ENCODE results near the gene MAPK4.
"Not testable (repeated sequence)": the region's sequence is repeated elsewhere in the genome, so short reads cannot be mapped to it uniquely, and the experiment has no call there.

The MAPK4 gene

GRCh38 chr18:50559752-50560680 is at the start of gene MAPK4:
TSS of gene MAPK4 (plus strand) at chr18:50560087. CDS start at chr18:50663959, 103,872 bp downstream.
- no peak for FAIRE-seq
- DNase-seq (ENCODE audit: extremely low spot score, insufficient read length, low read depth) = peak; percentile 9

- FAIRE-seq; DNase-seq (ENCODE audit: extremely low spot score, insufficient read length, low read depth): not testable (repeated sequence)
Measured at GRCh38 chr18:50517277-50517676, 42.6 kb upstream of the MAPK4 start.

DNA sequence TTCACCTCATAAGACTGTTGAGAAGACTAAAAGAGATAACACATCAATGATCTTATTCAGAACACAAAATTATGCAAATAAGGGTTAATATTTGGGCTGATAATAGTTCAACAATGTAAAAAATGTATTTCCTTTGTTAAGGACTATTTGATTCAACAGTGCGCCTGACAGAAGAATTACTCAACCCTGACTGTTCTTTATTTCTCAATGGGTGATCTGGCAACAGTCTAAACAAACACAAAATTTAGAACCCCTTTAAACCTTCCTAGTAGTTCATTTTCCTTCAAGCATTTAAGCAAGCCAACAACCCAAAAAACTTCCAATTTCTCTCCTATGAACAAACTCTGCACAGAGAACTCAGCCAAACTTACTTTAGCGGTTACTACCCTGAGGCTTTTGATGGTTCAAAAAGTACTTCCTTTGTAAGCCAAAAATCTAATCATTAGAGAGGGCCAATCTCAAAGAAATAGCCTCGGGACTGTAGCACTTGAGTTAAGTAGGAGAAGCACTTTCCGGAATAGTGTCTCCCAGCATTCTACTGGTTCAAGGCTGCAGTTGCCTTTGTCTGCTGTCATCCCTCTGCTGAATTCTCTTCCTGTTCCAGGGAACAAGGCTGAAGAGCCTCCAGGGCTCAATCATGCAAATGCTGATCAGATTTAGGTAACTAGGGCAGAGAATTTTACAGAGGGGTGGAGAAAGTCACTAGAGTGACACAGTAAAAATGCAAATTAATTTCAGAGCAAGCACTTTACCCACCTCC is 40.9 kb upstream of the MAPK4 start:
- DNase-seq (ENCODE audit: extremely low spot score, insufficient read length, low read depth) = no peak

DNA sequence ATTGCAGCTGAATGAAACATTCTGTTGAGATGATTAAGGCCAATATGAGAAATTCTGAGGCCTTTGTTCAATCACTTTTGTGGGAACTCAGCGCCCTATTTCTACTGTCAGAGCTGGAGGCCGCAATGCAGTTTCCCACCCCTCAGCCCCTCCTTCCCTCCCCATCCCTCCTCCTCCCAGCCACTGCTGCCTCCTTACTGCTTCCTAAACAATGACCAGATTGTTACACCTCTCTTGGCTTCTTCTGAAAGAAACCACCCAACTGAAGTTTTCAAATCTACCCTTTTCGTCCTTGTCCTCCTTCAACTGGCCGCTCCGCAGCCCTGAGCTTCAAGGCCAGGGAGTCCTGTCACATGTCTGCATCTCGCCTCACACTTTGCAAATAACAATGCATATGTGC is 36.7 kb upstream of the MAPK4 start:
- no peak for DNase-seq (ENCODE audit: extremely low spot score, insufficient read length, low read depth)
- no peak for FAIRE-seq

More for the DNA sequence above, 40.9 kb upstream of the MAPK4 start:
- FAIRE-seq = no peak

DNA sequence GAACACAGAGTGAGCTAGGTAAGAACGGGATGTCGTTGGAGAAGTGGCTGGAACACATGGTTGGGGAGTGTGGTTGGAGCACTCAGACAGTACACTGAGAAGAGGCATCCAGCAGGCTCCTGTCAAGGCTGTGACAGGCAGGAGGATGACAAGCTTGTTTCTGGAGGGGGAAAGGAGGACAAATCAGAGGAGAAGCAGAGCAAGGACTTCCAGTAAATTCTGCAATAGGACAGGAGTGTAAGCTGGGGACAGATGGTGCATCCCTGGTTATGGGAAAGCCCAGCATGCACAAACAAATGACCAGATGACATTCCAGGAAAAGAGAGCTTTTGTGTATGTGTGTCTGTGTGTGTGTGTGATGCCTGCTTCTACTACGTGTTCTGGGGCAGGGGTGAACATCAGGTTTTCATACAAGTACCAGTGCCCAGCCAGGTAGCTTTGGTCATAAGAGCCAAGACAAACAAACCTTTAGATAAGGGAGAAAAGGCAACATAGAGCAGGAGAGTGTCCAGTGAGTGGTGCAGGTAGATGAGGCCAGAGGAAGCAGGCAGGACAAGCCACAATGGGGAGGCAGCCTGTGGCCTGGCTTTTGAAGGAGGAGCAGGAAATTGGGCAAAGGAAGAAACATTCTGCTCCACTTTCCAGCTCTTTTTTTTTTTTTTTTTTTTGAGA is 32.1 kb upstream of the MAPK4 start:
- no peak for FAIRE-seq
- no peak for DNase-seq (ENCODE audit: extremely low spot score, insufficient read length, low read depth)

GRCh38 chr18:50528806-50529205 is 31.1 kb upstream of the MAPK4 start:
- no peak for FAIRE-seq
- no peak for DNase-seq (ENCODE audit: extremely low spot score, insufficient read length, low read depth)

DNA sequence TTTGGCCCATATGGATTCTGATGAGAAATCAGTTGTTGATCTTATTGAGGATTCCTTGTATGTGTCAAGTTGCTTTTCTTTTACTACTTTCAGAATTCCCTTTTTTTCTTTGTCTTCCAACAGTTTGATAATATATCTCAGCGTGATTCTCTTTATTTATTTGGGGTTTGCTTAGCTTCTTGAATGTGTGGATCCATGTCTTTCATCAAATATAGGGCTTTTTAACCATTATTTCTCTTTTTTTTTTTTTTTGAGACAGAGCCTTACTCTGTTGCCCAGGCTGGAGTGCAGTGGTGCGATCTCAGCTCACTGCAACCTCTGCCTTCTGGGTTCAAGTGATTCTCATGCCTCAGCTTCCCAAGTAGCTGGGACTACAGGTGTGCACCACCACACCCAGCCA is 26.1 kb upstream of the MAPK4 start:
- FAIRE-seq; DNase-seq (ENCODE audit: extremely low spot score, insufficient read length, low read depth): not testable (repeated sequence)

GRCh38 chr18:50544476-50544875 is 15.4 kb upstream of the MAPK4 start:
- not testable (repeated sequence) for DNase-seq (ENCODE audit: extremely low spot score, insufficient read length, low read depth); FAIRE-seq

GRCh38 chr18:50545936-50546335 is 14.0 kb upstream of the MAPK4 start:
- FAIRE-seq = no peak
- DNase-seq (ENCODE audit: extremely low spot score, insufficient read length, low read depth) = no peak

- DNase-seq (ENCODE audit: extremely low spot score, insufficient read length, low read depth) (no peak), FAIRE-seq (no peak)
Measured at GRCh38 chr18:50548160-50548559, 11.7 kb upstream of the MAPK4 start.

- DNase-seq (ENCODE audit: extremely low spot score, insufficient read length, low read depth); FAIRE-seq: not testable (repeated sequence)
Measured at GRCh38 chr18:50551651-50552050, 8.2 kb upstream of the MAPK4 start.

GRCh38 chr18:50558157-50558556 is 1.7 kb upstream of the MAPK4 start:
- no peak for FAIRE-seq

DNA sequence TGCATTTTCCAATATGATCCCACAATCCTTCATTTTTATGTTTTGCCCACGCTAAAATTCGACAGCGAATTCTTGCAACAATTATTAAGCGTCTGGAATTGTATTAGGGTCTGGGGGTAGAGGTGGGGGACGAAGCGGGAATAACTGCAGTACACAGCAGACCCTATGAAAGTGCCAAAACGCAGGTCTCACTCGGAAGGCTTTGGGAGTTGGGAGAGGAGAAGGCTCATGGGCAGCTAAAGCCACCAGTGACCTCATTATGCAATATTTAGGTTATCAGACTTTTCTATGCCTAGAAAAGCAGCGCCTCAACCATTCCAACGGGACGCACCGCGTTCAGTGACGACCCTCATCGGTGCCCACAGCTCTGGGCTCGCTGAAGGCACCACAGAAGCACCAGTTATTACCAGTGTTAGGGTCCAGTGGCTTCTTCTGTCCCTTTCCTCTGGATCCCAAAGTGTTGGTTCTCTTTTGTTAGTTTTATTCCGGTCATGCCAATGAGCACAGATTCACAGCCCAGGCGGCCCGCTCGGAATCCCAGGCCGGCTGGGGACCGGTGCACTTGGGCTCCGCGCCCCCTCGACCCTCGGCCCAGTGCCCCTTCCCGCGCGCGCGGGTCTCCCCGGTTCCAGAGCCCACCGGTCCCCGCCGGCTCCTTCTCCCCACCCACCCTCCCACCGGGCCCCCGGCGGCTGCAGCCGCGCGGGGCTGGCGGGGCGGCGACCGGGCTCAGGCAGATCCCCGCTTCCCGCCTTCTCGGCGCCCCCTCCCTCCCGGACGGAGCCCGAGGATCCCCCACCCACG is 737 bp upstream of the MAPK4 start:
- FAIRE-seq (no peak), DNase-seq (ENCODE audit: extremely low spot score, insufficient read length, low read depth) (no peak)

More at GRCh38 chr18:50558157-50558556, 1.7 kb upstream of the MAPK4 start:
- DNase-seq (ENCODE audit: extremely low spot score, insufficient read length, low read depth) = no peak

DNA sequence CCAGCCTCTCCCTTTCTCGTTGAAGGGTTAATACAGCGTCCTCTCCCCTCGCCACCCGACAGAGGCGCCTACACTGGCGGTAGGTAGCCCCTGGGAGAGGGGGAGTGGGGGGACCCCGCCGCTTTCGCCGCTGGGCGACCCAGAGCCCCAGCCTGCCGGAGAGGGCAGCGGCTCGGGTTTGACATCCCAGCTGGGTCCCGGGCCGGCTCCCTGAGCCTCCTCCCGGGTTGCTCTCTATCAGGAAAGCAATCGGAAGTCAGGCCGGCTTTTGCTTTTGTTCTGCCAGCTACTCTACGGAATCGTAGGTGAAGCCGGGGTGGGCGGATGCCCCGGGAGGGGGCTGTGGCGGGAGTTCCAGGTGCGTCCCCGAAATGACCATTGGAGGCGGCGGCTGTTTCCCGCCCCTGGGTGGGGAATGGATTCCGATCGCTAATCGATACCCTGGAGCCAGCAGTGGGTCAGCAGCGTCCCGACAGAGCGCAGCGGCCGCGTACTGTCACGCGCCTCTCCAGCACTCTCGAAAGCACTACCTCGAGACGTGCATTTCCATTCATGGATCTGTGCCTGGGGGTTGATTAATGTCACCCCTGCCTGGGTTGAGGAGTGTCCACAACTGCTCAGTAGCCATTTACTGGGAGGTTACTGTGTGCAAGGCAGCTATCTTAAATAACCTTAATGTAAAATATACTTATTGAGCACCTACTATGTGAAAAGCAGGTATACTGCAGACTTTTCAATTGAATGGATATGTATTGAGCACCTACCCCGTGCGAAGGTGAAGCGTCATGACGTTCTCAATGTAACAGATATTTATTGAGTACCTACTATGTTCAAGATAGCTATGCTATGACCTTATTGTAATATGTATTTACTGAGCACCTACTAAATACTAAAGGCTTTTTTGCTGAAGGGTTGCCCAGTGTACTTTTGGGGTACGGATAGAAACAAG is 1.1 kb downstream of the MAPK4 start:
- FAIRE-seq = no peak
- no peak for DNase-seq (ENCODE audit: extremely low spot score, insufficient read length, low read depth)

DNA sequence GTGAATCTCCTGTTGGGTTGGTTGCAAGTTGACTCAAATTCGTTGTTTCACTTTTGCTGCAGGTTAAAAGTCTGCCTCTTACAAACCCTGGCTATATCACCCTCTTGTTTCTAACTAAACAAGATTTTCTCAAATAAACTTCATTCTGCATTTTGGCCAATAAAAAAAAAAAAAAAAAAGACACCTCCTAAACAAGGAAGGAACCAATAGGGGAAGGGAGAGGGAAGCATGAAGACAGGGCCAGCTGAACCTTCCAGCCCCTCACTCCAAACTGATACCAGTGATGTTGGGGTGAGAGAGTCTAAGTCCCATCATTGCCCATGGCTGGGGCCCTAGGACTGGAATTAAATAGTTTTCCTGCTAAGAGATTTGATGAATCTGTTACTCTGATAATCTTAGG is 2.4 kb downstream of the MAPK4 start:
- not testable (repeated sequence) for DNase-seq (ENCODE audit: extremely low spot score, insufficient read length, low read depth); FAIRE-seq

- DNase-seq (ENCODE audit: extremely low spot score, insufficient read length, low read depth) = no peak
- no peak for FAIRE-seq
Measured at GRCh38 chr18:50562686-50563085, 2.8 kb downstream of the MAPK4 start.

DNA sequence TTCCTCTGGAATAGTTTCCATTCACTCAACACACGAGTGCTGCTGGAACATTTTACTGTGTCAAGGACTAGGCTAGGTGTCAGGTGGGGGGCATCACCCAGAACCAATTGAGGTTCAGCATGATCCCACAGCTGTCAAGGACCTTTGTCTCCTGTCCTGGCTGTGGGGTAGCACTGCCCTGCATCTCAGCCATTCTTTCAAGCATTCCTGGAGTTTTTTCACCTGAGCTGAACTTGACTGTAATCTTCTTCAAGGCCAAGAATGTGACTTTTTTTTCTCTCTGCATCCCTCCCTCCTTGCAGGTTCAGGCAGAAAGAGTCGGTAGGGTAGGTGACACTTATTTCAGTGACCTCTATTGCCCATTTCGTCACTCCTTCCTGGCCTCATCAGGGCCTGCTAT is 3.5 kb downstream of the MAPK4 start:
- FAIRE-seq = no peak

DNA sequence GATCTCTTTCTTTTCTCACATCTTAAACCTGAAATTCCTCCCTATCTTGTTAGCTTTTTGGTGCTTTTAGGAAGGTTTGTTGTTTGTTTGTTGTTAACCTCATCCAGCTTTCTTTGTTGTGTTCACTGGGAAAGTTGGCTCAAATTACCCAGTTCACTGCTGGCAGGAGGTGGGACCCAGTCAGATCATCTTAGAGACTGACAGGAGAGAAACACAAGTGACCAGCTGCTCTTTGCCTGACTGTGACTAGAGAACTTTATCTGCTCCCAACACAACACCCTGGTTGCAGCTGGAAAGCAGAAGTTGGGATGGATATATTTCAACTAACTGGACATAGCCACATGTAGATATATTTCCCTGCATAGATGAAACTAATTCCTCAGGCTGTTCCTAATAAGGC is 10.0 kb downstream of the MAPK4 start:
- DNase-seq (ENCODE audit: extremely low spot score, insufficient read length, low read depth) = no peak
- FAIRE-seq = no peak

More for the DNA sequence above, 3.5 kb downstream of the MAPK4 start:
- DNase-seq (ENCODE audit: extremely low spot score, insufficient read length, low read depth) = no peak
